NB4 (cell line): ENCODE data around the gene RNF217.

Experiments used
- CTCF ChIP-seq: IDR thresholded peaks from one replicate; pipeline ENCODE4 v1.5.1; 2012; ENCODE audit warnings: low read depth, low read length
- MYC ChIP-seq: IDR thresholded peaks from 2 replicates; pipeline ENCODE4 v1.6.1; 2011; ENCODE audit warnings: low read depth, low read length
- POLR2A ChIP-seq: IDR thresholded peaks from 2 replicates; pipeline ENCODE4 v1.6.1; 2011; ENCODE audit warnings: mild to moderate bottlenecking; ENCODE audit not compliant: insufficient read length; ENCODE audit errors: extremely low read depth
- TF ChIP-seq, protein P1 (sequence below): IDR thresholded peaks from 2 replicates; pipeline ENCODE4 v1.6.1; 2011; ENCODE audit warnings: low read depth, low read length

DNA sequence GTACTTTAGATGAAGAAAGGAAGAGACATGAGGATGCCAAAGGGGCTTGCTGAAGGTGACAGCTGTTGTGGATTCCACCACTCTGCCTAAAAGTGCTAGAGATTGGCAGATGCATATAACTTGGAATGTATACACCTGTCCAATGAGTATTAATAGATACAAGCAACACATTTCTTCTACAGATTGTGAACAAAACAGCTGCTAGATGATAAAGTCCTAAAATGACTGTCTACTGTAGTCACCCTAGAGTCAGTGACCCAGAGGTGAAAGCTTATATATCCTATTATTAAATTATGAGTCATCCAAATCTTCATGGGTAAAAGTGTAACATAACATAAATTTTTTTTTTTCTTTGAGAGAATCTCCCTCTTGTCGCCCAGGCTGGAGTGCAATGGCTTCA lies 5.2 kb downstream of the RNF217 start:
- TF ChIP-seq CTCF (no peak), POLR2A (no peak), MYC (no peak)
- TF ChIP-seq, protein P1, sequence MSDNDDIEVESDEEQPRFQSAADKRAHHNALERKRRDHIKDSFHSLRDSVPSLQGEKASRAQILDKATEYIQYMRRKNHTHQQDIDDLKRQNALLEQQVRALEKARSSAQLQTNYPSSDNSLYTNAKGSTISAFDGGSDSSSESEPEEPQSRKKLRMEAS = no peak
